Measurements from ENCODE around the gene RAB26.
A peak's percentile ranks its signal among the peaks of the same experiment; 100 is the strongest.
"Not testable (repeated sequence)": the region's sequence is repeated elsewhere in the genome, so short reads cannot be mapped to it uniquely, and the experiment has no call there.

Gene RAB26

GRCh38 chr16:2117341-2117740 is 31.1 kb upstream of the RAB26 start:
- DNase-seq (ENCODE audit: low read depth in 2 of 2), result not testable (repeated sequence)

- DNase-seq (ENCODE audit: low read depth in 2 of 2), result not testable (repeated sequence)
These were observed 30.3 kb upstream of the RAB26 start for GRCh38 chr16:2117960-2118722.

DNA sequence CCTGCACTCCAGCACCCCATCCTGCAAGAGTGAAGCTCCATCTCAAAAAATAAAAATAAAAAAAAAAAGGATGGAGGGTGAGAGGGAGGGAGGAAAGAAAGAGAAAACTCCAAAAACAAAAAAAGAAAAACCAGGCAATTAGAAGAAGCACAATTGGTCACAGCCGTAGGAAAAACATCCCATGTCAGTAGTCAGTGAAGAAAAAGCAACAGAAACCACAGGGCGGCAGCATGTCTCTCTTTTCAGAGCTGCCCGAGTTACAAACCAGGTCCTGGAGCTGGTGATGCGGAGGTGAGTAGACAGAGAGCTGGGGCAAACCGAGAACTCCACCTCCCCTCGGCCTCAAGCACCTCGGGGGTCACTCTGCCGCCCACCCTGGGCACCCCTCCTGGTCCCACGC is 27.1 kb upstream of the RAB26 start:
- not testable (repeated sequence) for DNase-seq (ENCODE audit: low read depth in 2 of 2)

GRCh38 chr16:2121853-2122252 is 26.6 kb upstream of the RAB26 start:
- DNase-seq (ENCODE audit: low read depth in 2 of 2), result no peak

DNA sequence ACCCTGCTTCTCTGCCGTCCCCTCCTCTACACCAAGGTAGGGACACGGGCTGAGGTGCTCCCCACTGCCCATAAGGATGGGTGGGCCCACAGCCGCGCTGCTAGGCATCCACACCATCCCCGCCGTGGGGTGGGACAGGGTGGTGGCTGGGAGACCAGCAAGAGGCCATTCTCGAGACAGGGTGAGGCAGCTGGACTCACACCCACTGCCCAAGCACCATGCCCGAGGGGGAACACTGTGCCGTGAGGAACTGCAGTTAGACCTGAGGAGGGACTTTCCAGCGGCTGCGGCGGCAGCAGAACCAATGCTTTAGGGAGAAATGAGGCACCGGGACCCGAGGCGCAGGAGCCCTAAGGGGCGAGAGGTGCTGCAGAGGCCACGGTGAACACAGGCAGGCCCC is 26.0 kb upstream of the RAB26 start:
- no peak for DNase-seq (ENCODE audit: low read depth in 2 of 2)

DNA sequence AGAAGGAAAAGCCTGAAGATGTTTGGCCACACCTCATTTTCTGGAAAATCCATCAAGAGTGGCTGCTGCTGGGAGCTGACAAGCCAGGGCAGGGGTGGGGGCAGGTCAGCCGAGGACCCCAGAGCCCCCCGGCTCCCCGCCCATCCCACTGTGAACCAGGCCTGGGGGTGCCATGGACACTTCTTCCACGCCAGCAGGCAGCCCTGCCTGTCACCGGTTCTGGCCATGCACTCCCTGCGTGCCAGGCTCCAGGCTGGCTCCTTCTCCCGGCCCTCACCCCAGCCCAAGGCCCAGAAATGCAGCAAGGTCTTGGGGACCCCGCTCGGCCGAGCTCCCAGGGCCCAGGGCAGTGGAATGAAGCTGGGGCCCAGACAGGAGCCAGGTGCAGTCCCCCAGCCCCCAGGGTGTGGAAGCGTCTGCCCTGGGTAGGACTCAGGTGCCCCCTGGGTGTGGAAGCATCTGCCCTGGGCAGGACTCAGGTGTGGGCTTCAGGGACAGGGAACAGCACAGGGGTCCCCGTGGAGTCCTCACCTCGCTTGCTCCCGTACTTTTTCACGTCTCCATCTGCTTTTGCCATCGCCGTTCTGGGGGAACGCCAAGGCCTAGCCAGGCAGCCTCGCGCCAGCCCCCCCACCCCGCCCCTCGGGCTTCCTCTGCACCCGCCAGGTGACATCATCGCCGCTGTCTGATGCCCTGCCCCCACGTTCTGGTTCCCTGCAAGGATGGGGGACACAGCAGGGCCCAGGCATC is 25.3 kb upstream of the RAB26 start:
- DNase-seq (ENCODE audit: low read depth in 2 of 2), result not testable (repeated sequence)

- DNase-seq (ENCODE audit: low read depth in 2 of 2), result not testable (repeated sequence)
These were observed 24.6 kb upstream of the RAB26 start for GRCh38 chr16:2123706-2124376.

GRCh38 chr16:2124377-2124693 is 24.1 kb upstream of the RAB26 start:
- not testable (repeated sequence) for DNase-seq (ENCODE audit: low read depth in 2 of 2)

GRCh38 chr16:2124694-2125444 is 23.6 kb upstream of the RAB26 start:
- not testable (repeated sequence) for DNase-seq (ENCODE audit: low read depth in 2 of 2)

GRCh38 chr16:2125609-2126008 is 22.8 kb upstream of the RAB26 start:
- not testable (repeated sequence) for DNase-seq (ENCODE audit: low read depth in 2 of 2)

DNA sequence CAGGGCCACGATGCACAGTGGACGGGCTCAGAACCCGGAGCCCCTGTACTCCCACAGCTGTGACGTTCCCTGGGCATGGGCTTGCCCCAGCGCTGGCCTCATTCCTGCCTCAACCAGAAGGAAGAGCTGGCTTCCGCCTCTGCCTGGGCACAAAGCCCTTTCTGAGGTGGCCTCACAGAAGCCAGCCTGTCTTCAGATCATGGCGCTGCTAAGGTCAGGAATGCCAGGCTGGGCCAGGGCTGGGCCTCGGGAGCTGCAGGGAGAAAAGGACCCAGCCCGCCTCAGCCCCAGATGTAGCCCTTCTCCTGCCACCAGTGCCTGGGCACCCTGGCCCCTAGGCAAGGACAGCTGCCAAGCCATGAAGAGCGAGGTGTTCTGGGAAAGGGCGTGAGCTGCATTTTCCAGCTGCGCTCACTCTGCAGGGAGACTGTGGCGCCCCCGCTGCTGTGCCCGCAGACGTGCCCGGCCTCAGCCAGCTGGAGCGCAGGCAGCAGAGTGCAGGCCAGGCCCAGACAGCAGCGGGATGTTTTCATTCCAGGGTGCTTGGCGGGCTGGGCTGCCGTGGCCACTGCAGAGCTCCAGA is 22.2 kb upstream of the RAB26 start:
- not testable (repeated sequence) for DNase-seq (ENCODE audit: low read depth in 2 of 2)

DNA sequence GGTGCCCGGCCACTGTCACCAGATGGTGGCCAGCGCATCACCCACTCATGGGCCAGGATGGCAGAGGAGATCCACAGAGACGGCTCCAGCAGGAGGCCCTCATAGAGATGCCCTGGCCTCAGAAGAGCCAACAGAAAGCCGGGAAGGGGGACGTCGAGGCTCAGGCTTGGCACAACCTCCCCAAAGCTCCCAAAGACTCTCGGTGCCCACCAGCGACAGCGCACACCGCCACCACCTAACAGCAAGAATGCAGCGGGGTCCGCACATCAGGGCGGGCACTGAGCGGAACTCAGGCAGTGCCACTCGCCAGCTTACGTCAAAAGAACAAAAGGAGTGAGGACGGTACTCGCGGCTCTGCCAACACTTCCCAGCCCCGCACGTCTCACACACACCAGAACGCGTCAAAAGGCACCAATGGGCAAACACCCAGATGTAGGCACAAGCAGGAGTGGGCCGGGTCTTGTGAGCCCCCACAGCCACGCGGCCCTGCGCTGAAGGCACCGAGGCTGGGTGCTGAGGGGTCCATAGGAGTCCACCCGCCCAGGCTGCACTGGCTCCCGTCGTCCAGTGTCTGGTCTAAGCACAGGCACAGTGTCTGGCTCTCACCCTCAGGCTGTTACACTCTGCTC is 21.4 kb upstream of the RAB26 start:
- DNase-seq (ENCODE audit: low read depth in 2 of 2), result not testable (repeated sequence)

- not testable (repeated sequence) for DNase-seq (ENCODE audit: low read depth in 2 of 2)
These were observed 20.7 kb upstream of the RAB26 start for GRCh38 chr16:2127630-2128280.

- not testable (repeated sequence) for DNase-seq (ENCODE audit: low read depth in 2 of 2)
These were observed 19.2 kb upstream of the RAB26 start for GRCh38 chr16:2129251-2129650.

DNA sequence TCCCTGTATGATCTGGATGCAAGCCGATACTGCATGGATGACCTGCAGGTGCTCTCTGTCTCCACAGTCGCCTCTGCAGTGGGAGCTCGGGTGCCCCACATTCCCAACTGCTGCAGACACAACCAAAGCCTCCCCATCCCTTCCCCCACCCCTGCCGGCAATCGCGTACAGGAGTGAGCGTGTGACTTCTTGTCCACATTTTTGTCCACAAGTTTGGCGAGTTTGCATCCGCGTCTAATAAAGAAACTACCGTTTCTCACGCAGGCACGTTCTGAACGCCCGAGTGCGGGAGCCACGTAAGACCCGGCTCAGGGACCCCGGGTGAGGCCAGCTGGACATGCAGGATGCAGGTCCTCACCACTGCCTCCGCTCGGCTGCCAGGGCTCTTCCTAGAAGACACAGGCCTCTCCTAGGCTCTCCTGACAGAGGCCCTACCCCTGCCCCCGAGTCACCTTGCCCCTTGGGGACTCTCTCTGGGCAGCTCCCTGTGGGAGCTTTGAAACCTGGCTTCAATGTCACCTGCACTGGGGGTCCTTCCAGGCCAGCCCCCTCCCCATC is 18.5 kb upstream of the RAB26 start:
- DNase-seq (ENCODE audit: low read depth in 2 of 2), result not testable (repeated sequence)

- not testable (repeated sequence) for DNase-seq (ENCODE audit: low read depth in 2 of 2)
These were observed 14.6 kb upstream of the RAB26 start for GRCh38 chr16:2133797-2134196.

DNA sequence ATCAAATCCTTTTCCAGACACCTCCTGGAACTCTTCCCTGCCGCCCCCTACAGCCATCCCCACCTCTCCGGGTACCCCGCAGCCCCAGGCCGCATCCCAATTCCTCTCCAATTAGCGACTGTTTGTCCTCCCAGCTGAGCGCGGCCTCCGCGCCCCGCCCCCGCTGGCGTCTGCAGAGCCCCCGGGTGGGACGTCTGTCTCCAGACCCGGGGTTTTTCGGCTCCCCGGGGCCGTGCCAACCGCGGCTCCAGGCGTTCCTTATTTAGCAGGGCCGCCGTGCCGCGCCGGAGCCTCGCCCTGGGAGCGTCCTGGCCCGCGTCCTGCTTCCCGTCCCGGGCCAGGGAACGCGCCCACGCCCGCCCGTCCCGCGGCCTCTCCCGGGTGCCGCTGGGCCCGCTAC is 13.4 kb upstream of the RAB26 start:
- DNase-seq (ENCODE audit: low read depth in 2 of 2), result not testable (repeated sequence)

- peak; percentile 93 to 97 for DNase-seq (ENCODE audit: low read depth in 2 of 2)
These were observed 12.5 kb upstream of the RAB26 start, which contains the start of gene PKD1 for GRCh38 chr16:2135770-2136490. PKD1 (minus strand) TSS chr16:2135898; CDS start chr16:2135689, 209 bp downstream.

Measured in stimulated activated CD8-positive, alpha-beta memory T cell treated with anti-CD3 and anti-CD28 coated beads, Interleukin-15, amount 100 ng/mL, for 4 hours (primary cell).